Measurements from ENCODE around the gene CASQ1. TPM values are rescaled to one million over a fixed set of nuclear protein-coding genes. Genes with fewer than 3 reads are reported as not detected.

CASQ1 gene
- total and polyA plus RNA-seq, 9 donors = 182 to 1,024 (median 741) TPM

DNA sequence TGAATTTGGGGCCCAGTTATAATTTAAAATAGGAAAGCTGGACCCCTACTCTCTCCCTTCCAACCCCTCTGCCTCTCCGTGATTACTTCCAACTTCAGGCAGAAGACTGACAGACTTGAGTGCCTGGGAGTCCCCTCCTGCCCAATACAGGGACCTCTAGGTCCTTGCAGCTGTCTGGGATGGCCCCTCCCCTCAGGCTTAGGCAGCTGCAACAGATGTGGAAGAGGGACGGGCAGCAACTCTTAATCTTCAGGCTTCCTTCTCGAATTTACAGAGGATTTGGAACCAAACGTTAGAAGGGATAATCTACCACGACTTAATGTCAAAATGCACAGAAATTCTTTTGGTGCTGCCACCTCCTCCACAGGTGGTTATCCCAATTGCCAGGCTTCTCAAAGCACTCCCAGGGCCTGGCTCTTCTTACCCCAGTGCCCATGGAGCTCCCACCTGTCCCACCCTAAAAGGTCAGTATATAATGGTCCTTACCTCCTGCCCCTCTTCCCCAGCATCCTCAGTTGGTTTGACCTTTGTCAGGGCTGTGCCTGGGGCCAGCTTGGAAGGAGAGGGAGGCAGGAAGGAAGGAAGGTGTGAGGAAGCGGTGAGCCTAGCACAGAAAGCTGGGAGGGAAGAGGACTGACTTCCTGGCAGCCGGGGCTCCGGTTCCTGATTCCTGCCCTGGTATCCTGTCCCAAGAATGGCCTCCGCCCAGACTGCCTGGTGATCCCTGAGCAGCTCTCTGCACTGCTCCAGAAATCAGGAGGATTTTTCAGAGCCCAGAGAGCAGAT, 17.6 kb downstream of the CASQ1 start:
- peak; percentile 81 for DNase-seq
- H3K4me3 ChIP-seq (ENCODE audit: low read length) = no peak overlapping the region
- H3K36me3 ChIP-seq (ENCODE audit: control insufficient read depth, insufficient read depth, low read length) = peaks cover 52% of the 10 kb centered on the region
- WGBS (ENCODE audit: insufficient coverage) = 40% methylated on average over 7 of the region's 9 CpGs
- peaks cover 61% of the 10 kb centered on the region for H3K4me1 ChIP-seq (ENCODE audit: control insufficient read depth, insufficient read depth, low read length)
- H3K27me3 ChIP-seq (ENCODE audit: control insufficient read depth, insufficient read depth, low read length) = no peaks in the 10 kb centered on the region
- peak overlapping the region; percentile 83 for H3K27ac ChIP-seq (ENCODE audit: low read length)
- no peaks in the 10 kb centered on the region for H3K9me3 ChIP-seq (replicated peaks; ENCODE audit: control insufficient read depth, low read depth, low read length)

DNA sequence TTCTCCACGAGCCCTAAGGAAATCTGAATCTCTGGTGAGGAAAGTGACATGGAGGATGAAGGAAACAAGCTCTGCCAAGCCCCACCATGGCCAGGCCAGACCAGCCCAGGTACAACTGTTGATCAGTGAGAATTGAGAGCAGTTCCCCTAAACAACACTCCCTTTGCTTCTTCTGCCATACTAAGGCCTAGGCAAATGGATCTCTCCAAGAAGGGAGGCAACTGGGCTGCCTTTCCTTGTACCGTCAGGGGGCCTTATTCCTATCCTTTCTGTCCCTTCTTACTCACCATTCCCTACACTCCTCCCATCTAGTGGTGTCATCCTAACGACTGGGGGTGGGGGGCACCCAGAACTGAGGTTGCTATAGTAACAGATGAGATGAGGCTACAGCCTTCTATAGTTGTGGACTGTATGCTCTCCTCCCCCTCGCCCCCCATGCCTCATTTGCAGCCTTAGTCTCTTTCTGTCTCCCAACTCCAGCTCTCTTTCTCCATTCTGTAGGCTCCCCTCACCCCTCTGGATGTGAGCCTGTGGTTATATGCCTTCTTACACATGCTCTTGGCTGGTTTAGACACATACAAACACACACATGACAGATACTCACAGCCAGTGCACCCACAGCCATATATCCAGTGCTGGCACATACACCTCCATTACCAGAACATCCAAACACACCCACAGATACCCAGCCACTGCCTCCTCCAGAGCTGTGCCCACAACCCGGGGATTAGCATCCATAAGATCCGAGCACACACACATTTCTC, 18.4 kb downstream of the CASQ1 start:
- WGBS (ENCODE audit: insufficient coverage) = 59% methylated on average over 2 of the region's 6 CpGs
- Histone ChIP-seq H3K27me3 (ENCODE audit: control insufficient read depth, insufficient read depth, low read length) (no peaks in the 10 kb centered on the region), H3K4me1 (ENCODE audit: control insufficient read depth, insufficient read depth, low read length) (peaks cover 61% of the 10 kb centered on the region), H3K27ac (ENCODE audit: low read length) (peak overlapping the region; percentile 83), H3K9me3 (replicated peaks; ENCODE audit: control insufficient read depth, low read depth, low read length) (no peaks in the 10 kb centered on the region), H3K4me3 (ENCODE audit: low read length) (no peak overlapping the region), H3K36me3 (ENCODE audit: control insufficient read depth, insufficient read depth, low read length) (peaks cover 59% of the 10 kb centered on the region)
- DNase-seq = no peak

DNA sequence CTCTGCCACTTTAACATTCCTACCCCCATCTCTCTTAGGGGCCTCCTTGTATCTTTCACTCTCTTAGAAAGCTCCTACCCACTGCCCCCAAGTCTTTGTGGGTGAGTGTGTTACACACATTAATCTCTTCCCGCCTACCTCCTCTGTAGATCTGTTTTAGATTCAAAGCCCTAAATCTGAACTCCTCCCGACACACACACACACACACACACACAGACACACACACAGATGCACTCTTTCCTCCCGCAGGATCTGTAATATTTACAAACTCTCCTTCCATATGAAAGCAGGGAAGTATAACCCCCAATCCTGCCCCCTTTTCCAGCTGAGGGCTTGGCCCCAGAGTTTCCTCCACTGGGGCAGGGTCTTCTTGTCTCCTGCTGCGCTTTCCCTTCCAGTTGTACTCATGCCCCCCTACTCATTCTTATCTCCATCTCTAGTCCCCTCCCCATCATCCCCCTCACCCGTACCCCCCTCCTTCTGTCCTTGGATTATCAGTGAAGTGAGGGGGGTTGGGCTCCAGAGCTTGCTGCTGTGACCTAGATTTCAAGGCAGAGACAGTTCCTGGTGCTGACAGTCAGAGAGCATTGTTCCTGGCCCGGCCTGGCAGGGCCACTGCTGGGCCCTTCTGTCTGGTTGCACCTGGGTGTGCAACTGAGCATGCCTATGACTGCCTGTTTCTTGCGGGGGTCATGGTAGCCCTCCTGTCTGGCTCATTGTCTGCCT, 19.1 kb downstream of the CASQ1 start:
- Histone ChIP-seq H3K4me1 (ENCODE audit: control insufficient read depth, insufficient read depth, low read length) (peaks cover 56% of the 10 kb centered on the region), H3K27ac (ENCODE audit: low read length) (peak overlapping the region; percentile 83), H3K4me3 (ENCODE audit: low read length) (no peak overlapping the region), H3K27me3 (ENCODE audit: control insufficient read depth, insufficient read depth, low read length) (no peaks in the 10 kb centered on the region), H3K9me3 (replicated peaks; ENCODE audit: control insufficient read depth, low read depth, low read length) (no peaks in the 10 kb centered on the region), H3K36me3 (ENCODE audit: control insufficient read depth, insufficient read depth, low read length) (peaks cover 66% of the 10 kb centered on the region)
- no peak for DNase-seq
- 44% methylated on average over 4 of the region's 7 CpGs for WGBS (ENCODE audit: insufficient coverage)

DNA sequence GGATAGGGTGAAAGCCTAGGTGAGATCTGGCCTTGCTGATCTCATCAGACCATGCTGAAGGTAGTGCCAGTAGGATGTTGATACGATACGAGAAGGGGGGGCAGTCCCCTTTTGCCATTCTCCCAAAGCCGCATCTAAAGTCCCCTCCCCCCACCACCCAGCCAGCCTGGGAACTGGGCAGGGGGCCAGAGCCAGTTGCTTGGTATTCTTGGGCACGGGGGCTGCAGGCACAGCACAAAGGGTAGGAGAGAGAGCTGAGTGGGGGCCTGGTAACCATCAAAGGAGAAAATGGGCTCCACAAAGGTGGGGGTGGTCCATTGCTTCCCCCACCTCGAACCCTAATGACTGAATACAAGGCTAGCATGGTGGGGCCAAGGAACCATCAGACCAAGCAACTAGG, 20.2 kb downstream of the CASQ1 start:
- Histone ChIP-seq H3K4me1 (ENCODE audit: control insufficient read depth, insufficient read depth, low read length) (peaks cover 51% of the 10 kb centered on the region), H3K9me3 (replicated peaks; ENCODE audit: control insufficient read depth, low read depth, low read length) (no peaks in the 10 kb centered on the region), H3K27me3 (ENCODE audit: control insufficient read depth, insufficient read depth, low read length) (no peaks in the 10 kb centered on the region), H3K4me3 (ENCODE audit: low read length) (no peak overlapping the region), H3K27ac (ENCODE audit: low read length) (no peak overlapping the region), H3K36me3 (ENCODE audit: control insufficient read depth, insufficient read depth, low read length) (peaks cover 77% of the 10 kb centered on the region)
- WGBS (ENCODE audit: insufficient coverage) = 60% methylated on average over 1 of the region's 5 CpGs
- DNase-seq = no peak

- 75% methylated on average over 7 of the region's 10 CpGs for WGBS (ENCODE audit: insufficient coverage)
- no peaks in the 10 kb centered on the region for H3K27me3 ChIP-seq (ENCODE audit: control insufficient read depth, insufficient read depth, low read length)
- no peaks in the 10 kb centered on the region for H3K9me3 ChIP-seq (replicated peaks; ENCODE audit: control insufficient read depth, low read depth, low read length)
- H3K36me3 ChIP-seq (ENCODE audit: control insufficient read depth, insufficient read depth, low read length) = peaks cover 84% of the 10 kb centered on the region
- no peak overlapping the region for H3K4me3 ChIP-seq (ENCODE audit: low read length)
- no peak overlapping the region for H3K27ac ChIP-seq (ENCODE audit: low read length)
- DNase-seq = no peak
- peaks cover 47% of the 10 kb centered on the region for H3K4me1 ChIP-seq (ENCODE audit: control insufficient read depth, insufficient read depth, low read length)
Observed at GRCh38 chr1:160211046-160211790, 20.8 kb downstream of the CASQ1 start.

GRCh38 chr1:160214481-160215140, 24.2 kb downstream of the CASQ1 start:
- no peaks in the 10 kb centered on the region for H3K27me3 ChIP-seq (ENCODE audit: control insufficient read depth, insufficient read depth, low read length)
- H3K4me3 ChIP-seq (ENCODE audit: low read length) = no peak overlapping the region
- H3K36me3 ChIP-seq (ENCODE audit: control insufficient read depth, insufficient read depth, low read length) = peaks cover 93% of the 10 kb centered on the region
- H3K27ac ChIP-seq (ENCODE audit: low read length) = no peak overlapping the region
- H3K4me1 ChIP-seq (ENCODE audit: control insufficient read depth, insufficient read depth, low read length) = peaks cover 32% of the 10 kb centered on the region
- no peak for DNase-seq
- H3K9me3 ChIP-seq (replicated peaks; ENCODE audit: control insufficient read depth, low read depth, low read length) = no peaks in the 10 kb centered on the region
- WGBS (ENCODE audit: insufficient coverage) = no CpG with 5 or more reads among the region's 3 CpGs

GRCh38 chr1:160216301-160216700, 25.9 kb downstream of the CASQ1 start:
- Histone ChIP-seq H3K9me3 (replicated peaks; ENCODE audit: control insufficient read depth, low read depth, low read length) (no peaks in the 10 kb centered on the region), H3K4me3 (ENCODE audit: low read length) (no peak overlapping the region), H3K27me3 (ENCODE audit: control insufficient read depth, insufficient read depth, low read length) (no peaks in the 10 kb centered on the region), H3K36me3 (ENCODE audit: control insufficient read depth, insufficient read depth, low read length) (peaks cover 95% of the 10 kb centered on the region), H3K4me1 (ENCODE audit: control insufficient read depth, insufficient read depth, low read length) (peaks cover 22% of the 10 kb centered on the region), H3K27ac (ENCODE audit: low read length) (no peak overlapping the region)
- no peak for DNase-seq

GRCh38 chr1:160217481-160218051, 27.2 kb downstream of the CASQ1 start:
- DNase-seq = peak; percentile 80
- Histone ChIP-seq H3K27me3 (ENCODE audit: control insufficient read depth, insufficient read depth, low read length) (no peaks in the 10 kb centered on the region), H3K9me3 (replicated peaks; ENCODE audit: control insufficient read depth, low read depth, low read length) (no peaks in the 10 kb centered on the region), H3K4me3 (ENCODE audit: low read length) (no peak overlapping the region), H3K36me3 (ENCODE audit: control insufficient read depth, insufficient read depth, low read length) (peaks cover 89% of the 10 kb centered on the region), H3K4me1 (ENCODE audit: control insufficient read depth, insufficient read depth, low read length) (peaks cover 22% of the 10 kb centered on the region), H3K27ac (ENCODE audit: low read length) (peak overlapping the region; percentile 60)
- 20% methylated on average over 3 of the region's 10 CpGs for WGBS (ENCODE audit: insufficient coverage)
